Activated T-cell treated with anti-CD3 and anti-CD28 coated beads for 4 hours (primary cell): Measurements from ENCODE around the gene PHF23.
A peak's percentile ranks its signal among the peaks of the same experiment; 100 is the strongest.
"Not testable (repeated sequence)": the region's sequence is repeated elsewhere in the genome, so short reads cannot be mapped to it uniquely, and the experiment has no call there.

Source experiments
- DNase-seq: peaks from one replicate; pipeline ENCODE4 v3.0.0-alpha.2; 2020

The PHF23 gene

DNA sequence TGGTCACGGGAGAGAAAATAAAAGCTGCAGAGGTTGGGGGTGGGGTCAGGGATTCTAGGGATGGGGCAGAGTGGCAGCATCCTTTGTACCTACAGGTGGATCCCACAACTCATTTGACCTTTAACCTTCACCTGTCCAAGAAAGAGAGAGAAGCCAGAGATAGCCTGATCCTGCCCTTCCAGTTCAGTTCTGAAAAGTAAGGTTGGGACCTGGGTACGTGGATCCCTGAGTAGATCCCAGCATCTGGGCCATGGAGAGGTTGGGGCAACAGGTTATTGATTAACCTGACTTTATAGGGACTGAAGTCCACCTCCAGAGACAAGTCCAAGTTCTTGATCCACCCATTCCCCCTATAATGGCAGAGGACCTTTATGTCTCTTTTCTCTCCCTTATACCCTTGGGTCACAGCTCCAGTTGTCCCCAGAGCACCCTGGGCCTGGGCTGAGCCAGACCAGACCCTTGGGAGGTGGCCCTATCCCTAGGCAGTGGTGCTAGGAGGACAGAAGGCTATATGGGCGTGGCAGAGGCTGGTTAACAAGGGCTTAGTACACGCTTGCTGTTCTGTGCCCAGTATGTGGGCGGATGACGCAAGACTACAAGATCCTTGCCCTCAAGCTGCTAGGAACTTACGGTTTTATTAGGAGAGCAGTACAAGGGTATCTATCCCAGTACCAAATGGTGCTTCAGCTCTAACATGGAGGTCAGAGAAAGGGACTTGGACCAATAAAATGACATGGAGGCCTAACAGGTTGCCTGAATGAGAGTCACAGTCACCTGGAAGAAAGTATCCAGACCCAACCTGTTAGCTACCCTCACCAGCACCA, 19.7 kb upstream of the PHF23 start:
- no peak for DNase-seq

DNA sequence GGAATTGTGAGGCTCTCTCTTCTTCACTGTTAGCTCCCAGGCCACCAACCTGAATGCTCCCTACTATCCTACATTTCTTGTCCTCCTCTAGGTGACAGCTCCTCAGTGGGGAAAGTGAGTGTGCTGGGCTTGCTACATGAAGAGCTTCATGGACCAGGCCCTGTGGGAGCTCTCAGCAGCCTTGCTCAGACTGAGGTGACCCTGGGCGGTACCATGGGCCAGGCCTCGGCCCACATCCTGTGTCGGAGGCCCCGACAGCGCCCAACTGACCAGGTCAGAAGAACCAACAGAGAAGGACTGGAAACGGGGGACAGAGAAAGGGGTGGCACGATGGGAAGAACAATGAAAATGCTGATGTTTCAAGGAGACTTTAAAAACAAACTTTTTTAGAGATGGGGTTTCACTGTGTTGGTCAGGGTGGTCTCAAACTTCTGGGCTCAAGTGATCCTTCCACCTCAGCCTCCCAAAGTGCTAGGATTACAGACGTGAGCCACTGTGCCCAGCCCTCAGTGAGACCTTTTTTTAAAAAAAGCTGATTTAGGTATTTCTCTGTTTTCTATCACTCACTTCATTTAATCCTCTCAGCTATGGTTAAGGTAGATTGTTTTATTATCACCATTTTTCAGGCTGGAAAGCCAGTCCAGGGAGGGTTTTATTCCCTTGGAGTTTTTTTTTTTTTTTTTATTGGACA, 17.7 kb upstream of the PHF23 start:
- no peak for DNase-seq

DNA sequence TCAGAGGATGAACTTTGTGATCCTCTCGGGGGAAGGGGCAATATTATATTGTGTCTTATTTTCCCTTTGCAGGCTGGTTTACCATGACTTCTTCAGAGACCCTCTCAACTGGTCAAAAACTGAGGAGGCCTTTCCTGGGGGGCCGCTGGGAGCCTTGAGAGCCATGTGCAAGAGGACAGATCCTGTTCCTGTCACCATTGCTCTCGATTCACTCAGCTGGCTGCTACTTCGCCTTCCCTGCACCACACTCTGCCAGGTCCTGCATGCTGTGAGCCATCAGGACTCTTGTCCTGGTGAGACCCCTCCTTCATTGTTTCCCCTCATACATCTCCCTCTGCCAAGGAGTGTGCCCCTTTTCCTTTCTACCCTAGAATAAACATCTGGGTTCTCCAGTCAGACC, 15.3 kb upstream of the PHF23 start:
- DNase-seq: no peak

DNA sequence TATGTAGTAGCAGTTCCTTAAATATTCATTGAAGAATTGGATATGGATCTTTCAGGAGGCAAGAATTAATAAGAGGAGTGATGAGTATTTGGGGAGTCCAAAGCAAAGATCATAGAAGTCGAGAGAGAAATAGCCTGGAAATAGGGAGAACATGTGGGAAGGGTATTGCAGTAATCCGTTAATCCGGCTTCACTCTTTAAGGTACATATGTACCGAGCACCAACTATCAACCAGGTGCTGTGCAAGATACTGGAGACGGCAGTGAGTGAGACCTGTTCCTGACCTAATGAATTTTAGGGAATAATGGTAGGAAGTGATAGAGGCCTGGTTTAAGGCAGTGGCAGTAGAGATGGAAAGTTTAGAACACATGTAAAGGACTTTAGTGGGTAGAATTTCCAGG, 13.8 kb upstream of the PHF23 start:
- no peak for DNase-seq

DNA sequence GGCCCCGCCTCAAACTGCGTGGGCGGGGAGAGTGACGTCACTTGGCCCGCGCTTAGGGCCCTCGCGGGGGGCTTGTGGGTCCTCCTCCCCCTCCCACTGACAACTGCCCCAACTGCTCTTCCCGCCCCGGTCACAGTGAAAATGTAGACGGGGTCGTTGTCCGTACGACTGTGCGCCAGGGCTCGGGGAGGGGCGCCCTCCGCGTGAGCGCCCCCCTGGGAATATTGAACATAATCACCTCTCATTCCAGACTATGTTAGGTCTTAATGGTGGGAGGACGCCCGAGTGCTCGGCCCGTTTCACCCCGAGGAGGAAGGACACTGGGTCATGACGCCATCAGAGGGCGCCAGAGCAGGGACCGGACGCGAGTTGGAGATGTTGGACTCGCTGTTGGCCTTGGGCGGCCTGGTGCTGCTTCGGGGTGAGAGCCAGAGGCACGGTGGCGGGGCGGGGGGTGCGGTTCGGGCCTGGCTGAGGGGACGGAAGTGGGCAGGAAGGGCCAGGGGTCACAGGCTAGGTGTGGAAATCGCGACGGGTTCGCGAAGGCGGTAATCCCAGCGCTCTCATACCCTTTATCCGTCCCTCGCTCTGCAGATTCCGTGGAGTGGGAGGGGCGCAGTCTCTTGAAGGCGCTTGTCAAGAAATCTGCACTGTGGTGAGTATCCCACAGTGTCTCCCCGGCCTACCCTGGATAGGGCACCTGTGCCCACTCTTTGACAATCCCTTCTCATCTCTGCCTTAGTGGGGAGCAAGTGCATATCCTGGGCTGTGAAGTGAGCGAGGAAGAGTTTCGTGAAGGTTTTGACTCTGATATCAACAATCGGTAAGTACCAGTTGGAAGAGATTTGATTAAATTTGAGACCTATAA, 13.2 kb upstream of the PHF23 start, which contains the start of gene ELP5:
ELP5 (plus strand) TSS at position 40 of the 868 bp plus-strand sequence; CDS start at position 376, 336 bp downstream.
- peak; percentile 73 for DNase-seq

DNA sequence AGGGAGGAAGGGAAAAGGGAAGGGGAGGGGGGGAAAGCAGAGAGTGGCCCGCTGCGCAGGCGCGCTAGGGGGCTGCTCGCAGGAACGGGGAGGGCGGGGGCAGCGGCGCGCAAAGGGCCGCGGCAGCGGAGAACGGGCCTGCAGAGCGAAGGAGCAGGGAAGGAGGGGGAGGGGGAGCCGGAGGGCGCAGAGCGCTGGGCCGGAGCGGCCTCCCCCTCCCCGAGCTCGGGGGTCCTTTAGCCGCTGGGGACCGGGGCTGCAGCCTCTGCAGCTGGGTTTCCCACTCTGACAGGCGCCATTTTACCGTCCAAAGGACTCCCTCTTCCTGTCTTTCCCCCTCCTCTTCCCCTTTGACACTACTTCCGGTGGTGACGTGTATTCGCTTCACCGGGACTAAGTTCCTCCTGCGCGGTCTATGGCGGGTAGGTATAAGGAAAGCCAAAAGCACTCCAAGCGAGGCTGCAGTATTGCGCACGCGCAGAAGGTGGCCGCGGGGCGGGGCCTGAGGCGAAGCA, 12.5 kb upstream of the PHF23 start, which contains the start of gene CTDNEP1:
CTDNEP1 (minus strand) TSS at position 74 of the 515 bp plus-strand sequence. CDS start 438 bp downstream, outside the sequence.
- DNase-seq: peak; percentile 99

DNA sequence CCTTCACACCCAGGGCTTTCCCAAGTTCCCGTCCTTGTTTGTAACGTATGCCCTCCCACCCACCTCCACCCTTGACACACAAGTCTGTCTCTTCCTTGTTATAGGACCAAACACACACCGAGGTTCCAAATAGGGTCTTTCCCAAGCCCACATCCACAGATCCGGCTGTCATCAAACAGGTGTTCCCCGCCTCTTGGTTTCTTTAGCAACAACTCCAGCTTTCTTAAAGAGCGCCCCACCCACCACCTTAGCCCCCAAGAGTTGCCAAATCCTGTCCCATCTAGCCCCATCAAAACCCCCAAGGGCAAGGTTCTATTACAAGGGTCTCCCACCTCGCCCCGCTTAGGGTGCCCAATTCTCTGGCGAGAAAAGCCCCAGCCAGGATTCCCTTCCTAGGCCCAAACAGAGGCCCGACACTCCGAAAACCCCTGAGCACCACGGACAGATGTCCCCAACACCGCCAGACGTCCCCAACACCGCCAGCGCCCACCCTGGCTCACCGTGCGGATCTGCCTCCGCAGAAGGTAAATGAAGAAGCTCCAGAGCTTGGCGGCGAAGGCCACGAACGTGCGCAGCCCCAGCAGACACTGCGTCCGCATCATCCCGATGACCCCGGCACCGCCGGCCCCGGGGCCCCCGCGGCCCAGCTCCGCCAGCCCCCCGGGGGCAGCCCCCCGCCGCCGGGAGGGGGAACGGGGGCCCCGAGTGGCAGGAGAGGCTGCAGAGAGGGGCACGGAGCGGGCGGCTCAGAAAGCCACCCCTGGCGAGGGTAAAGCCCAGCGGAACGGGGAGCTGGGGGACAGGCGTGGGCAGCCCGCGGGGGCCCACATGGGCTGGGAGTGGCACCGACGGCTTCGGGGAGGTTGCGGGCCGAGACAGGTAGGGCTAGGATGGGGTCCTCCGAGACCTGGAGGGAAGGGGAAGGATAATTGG, 11.7 kb upstream of the PHF23 start:
- DNase-seq: no peak

DNA sequence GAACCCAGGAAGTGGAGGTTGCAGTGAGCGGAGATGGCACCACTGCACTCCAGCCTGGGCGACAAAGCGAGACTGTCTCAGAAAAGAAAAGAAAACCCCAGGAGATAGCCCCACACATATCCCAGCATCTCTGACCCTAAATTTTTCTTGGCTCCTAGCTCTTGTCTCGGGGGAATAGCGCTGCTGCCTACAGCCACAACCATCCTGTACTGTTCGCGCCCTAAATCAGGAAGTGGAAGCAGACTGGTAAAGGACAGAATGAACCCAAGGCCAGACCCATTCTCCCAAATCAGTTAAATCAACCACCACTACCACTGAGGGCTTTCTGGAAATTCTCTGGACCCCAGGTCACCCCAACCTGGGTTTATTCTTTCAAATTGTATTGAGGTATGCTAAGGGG, 10.6 kb upstream of the PHF23 start:
- no peak for DNase-seq

DNA sequence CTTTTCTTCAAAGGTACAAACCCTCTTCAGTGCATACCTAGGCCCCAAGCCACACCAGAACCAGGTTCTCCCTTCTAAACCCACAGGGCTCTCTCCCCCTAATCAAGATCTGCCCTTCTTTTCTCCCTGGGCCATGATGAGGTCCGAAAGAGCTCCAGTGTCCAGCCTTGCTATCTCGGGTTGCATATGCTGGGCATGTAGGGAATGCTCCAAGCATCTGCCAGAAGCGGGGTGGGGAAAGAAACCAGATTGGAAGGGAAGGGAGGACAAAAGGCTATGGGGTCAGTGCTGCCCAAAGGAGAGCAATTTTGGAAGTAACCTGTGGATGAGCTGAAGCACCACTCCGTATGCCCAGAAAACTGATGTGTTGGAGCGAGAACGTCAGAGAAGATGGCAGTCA, 10.0 kb upstream of the PHF23 start:
- DNase-seq: no peak

DNA sequence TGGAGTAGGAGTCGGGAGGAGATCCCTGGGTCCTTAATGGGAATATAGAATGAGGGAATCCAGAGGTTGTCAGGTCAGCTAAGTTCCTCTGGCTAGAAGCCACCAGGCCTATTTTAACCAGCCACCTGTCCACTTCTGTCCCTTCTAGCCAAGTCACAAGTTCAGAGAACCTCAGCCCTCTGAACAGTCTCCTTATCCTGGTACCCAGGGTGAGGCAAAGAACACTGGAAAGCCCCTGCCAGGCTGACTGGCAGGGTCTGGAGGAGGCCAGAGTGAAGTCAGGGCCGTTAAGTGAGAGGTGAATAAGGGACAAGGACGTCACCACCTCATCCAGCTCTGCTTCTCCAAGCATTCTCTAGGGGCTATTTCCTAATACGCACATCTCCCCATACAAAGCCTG, 9.5 kb upstream of the PHF23 start:
- no peak for DNase-seq

DNA sequence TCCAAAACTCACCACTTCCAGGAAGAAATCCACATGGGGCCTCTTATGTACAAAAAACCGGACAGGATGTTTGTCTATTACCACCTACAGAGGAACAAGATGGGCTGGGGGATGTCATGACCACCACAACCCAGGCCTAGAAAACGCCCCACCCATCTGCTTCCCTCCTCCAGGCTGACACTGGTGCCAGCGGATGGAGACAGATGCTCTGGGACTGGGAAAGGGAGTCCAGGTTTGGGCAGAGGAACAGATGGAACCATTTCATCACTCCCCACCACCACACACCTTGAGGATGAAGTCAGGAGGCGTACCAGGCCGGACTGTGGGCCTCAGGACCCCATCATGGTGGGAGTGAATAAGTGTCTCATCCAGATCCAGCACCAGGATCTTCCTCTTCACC, 7.5 kb upstream of the PHF23 start:
- no peak for DNase-seq

DNA sequence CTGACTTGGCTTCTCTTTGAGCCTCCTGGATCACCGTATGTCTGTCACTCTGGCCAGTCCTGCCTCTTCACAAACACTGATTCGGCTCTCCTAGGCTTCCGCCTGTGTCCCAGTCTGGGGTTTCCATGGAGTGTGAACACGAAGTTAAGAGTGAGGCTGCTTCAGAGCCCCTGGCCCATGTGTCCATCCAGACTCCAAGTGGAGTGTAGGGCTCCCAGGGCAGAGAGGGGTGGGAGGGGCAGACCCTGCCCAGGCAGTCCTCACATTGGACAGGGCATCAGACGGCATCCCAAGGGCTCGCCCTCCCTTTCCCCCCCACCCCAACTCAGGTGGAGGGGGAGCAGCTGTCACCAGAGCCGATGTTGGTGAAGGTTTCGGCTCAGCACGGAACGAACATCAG, 4.6 kb upstream of the PHF23 start:
- DNase-seq: not testable (repeated sequence)

DNA sequence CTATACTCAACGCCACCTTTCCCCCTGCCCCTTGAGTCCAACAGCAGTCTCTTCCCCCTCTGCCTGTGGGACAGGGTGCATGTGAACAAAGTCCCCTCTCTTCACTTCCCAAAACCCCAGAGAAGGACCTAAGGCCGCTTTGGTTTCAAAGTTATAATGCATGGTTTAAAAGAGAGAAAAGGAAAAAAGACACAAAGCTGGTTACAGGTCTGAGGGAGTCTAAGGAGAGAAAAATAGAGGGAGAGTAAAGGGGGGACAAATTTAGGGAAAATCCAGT, 4.1 kb upstream of the PHF23 start:
- DNase-seq: no peak

DNA sequence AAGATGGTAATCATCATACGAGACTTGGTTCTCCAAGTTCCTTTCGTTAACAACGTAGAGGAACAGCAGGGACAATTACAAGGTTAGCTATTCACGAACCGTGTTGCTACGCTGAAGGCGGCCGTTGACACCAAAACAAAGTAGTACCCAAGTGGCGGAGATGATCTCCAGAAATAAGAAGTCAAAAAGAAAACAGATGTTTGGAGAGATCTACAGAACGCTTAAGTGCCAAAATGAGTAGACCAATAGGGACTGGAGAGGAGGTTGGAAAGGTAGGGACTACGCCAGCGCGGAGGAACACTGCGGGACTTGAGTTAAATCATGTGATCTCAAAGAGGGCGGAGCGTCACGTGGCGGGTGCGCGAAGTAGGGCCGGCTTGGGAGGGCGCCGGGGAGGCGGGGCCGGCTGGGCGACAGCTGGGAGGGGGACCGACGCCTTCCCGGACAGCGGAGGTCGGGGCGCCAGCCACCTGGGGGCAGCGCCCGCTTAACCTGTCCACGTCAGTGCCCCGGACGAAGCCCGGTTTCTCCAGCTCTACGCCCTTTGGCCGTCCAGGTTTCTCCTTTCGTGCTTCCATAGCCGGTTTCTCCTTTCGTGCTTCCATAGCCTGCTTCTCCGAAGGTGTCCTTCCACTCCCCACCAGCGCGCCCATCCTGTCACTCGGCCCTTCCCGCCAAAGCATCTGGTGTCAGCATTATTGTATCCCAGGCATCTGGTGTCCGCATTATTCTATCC, 3.6 kb upstream of the PHF23 start:
- peak; percentile 89 for DNase-seq

DNA sequence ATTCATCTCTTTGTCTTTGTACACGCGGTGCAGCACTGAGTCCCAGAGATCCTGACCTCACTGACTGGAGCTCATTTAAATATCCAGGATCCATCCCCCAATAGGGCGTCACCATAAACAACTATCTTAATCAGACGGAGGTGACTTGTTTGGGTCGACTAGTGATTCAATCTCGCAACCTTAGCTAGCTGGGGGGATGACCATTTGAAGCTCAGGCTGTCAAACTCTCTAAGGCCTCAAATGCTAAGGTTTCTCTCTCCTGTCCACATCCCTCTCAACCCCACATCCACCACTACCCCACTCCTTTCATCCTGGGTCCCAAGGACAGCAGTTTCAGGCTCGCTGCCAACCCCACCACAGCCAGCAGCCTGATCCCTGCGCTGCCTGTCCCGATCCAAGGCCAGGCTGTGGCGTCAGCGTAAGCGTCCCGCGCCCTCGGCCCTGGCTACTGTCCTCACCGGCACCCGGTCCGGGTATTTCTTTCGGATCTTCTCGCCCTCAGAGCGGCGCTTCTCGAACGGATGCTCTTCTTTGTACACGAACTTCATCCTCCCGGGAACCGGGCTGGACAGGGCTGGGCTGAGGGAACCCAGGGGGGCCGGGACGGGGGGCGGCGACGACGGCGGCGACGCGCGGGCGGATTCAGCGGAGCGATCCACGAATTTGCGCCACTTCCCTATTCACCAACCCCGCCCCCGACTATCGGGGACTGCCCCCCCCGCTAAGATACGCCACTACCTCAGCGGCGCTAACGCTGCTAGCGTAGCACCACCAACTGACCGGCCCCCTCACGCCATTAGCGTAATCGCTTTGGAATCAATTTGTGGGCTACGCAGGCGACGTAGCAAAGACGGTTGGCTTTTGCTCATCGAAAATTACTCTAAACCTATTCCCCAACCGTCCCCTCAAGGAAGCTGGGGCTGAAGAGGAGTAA, 2.8 kb upstream of the PHF23 start, which contains the start of gene GABARAP:
GABARAP (minus strand) TSS at position 667 of the 934 bp plus-strand sequence; CDS start at position 548, 119 bp downstream.
- DNase-seq: peak; percentile 96

DNA sequence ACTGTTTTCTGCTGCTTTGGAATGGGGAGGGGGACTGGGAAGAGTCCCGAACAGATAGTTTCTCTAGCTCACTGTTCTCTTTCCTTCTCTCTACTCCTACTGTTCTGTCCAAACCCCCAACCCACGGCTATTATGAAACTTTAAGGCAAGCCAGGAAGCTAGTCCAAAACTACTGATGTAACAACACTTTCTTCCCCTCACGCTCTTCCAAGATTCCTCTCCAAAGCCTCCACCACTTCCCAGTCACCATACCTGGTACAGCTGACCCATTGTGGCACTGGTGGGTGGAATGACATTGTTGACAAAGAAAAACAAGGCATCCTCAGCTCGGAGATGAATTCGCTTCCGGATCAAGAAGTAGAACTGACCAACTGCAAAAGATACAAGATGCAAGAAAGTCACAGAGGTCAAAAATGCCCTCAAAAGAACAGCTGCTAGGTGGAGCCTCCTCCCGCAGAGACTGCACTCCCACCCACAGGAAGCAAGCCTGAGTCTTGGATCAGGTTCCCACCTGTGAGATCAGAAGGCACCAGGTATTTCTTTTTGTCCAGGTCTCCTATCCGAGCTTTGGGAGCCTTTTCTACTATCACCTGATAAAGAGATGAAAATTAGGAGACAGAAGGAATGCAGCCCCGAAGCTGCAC, 2.0 kb upstream of the PHF23 start:
- no peak for DNase-seq

DNA sequence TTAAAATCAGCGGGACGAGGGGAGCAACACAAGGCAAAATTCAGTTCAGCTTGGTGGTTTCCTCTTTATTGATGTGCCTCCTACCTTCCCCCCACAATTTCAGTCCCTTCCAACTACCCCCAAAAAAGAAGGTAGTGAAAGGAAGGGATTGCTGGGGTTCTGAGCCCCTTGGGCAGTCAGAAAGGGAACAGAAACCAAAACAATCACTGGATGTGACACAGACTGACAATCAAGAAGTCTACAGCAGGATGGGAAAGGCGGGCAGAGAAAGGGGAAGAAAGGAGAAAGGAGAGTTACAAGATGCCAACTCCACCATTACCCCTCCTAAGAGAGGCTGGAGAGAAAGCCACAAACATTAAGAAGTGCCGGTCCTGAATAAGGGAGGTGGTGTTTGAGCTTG, 1.1 kb upstream of the PHF23 start:
- DNase-seq: no peak

DNA sequence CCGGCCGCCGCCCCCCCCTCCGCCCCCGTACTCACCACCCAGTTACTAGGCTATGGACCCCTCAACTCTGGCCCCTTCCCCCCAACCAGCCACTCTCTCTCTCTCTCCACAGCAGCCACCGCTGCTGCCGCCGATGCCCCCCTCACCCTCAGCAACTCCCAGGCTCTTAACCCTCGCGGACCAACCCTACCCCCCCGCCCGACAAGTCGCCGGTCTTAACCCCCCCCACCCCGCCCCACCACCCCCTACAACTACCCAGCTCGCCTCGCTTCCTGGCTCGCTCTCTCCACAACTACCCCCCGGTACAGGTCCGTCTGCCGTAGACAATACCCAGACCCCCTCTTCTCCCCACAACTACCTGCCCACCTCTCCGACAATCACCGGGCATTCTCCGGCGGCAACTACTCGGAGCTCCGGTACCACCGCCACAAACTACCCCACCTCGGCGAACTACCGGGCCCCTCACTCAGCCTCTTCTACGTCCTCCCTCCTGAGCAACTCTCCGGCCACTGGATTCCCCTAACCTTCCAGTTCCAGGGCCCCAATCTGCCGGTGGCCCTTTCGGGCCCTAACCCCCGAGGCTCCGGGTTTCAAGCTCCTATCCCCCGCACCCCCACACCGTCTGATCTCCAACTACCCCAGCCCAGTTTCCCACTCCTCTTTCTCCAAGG, 702 bp downstream of the PHF23 start:
- DNase-seq: no peak
